H1 (cell line): Measurements from ENCODE around the gene ENPP7. TPM values are rescaled to one million over a fixed set of nuclear protein-coding genes. Genes with fewer than 3 reads are reported as not detected.

Experiments used
- CTCF ChIA-PET: fragments of 300-600 bp; sonication (Branson Sonifier 250); formaldehyde crosslinking; loops from one replicate; lab custom pipeline; 2021; ENCODE audit not compliant: partially characterized antibody; lab: Charles Lee
- POLR2A ChIA-PET: fragments of 300-600 bp; sonication (Branson Sonifier 250); formaldehyde crosslinking; loops from one replicate; lab custom pipeline; 2021; ENCODE audit warnings: inconsistent platforms; ENCODE audit not compliant: partially characterized antibody; lab: Charles Lee
- DNase-seq, 2 experiments: peaks; one replicate each; pipeline versions ENCODE4 v3.0.0 to v3.0.0-alpha.2; 2010 to 2022; ENCODE audit warnings: low spot score in 2 of 2, low read depth in 1 of 2, mixed read lengths in 1 of 2
- FAIRE-seq: peaks from 2 replicates; lab custom pipeline; 2011; peaks lifted over from hg19 to GRCh38; lab: Jason Lieb, UNC
- H2AFZ ChIP-seq: 2 replicates; pipeline ENCODE4 v1.8.1; 2012; ENCODE audit warnings: low read length, inconsistent platforms
- H2AK5ac ChIP-seq: 2 replicates; pipeline ENCODE4 v1.6.1; 2013; ENCODE audit warnings: low read depth, low read length
- H2BK120ac ChIP-seq: replicated peaks from 2 replicates; pipeline ENCODE3; 2013; ENCODE audit warnings: low read depth, low read length, inconsistent platforms
- H2BK12ac ChIP-seq: 2 replicates; pipeline ENCODE4 v1.6.1; 2013; ENCODE audit warnings: low read depth, low read length
- H2BK15ac ChIP-seq: 2 replicates; pipeline ENCODE4 v1.6.1; 2013; ENCODE audit warnings: low read length
- H2BK20ac ChIP-seq: 2 replicates; pipeline ENCODE4 v1.6.1; 2013; ENCODE audit warnings: low read length
- H2BK5ac ChIP-seq: 2 replicates; pipeline ENCODE4 v1.6.1; 2013; ENCODE audit warnings: low read depth, low read length
- H3K14ac ChIP-seq: 2 replicates; pipeline ENCODE4 v1.6.1; 2013; ENCODE audit warnings: inconsistent platforms; ENCODE audit not compliant: insufficient read length
- H3K18ac ChIP-seq: 2 replicates; pipeline ENCODE4 v1.6.1; 2013; ENCODE audit warnings: low read length; ENCODE audit errors: extremely low read depth
- H3K23ac ChIP-seq: 2 replicates; pipeline ENCODE4 v1.6.1; 2013; ENCODE audit warnings: inconsistent platforms; ENCODE audit not compliant: insufficient read length
- H3K23me2 ChIP-seq: 2 replicates; pipeline ENCODE4 v1.6.1; 2013; ENCODE audit warnings: low read depth, low read length
- H3K27ac ChIP-seq: 2 replicates; pipeline ENCODE4 v1.6.1; 2011; ENCODE audit warnings: low read depth, low read length, inconsistent platforms
- H3K27me3 ChIP-seq, 4 experiments: replicated peaks in 1 of 4; 1 replicate in 1 of 4; 2 replicates in 3 of 4; pipeline versions ENCODE4 v1.6.1 to v1.8.1; 2011 to 2013; ENCODE audit warnings: low read length in 3 of 4, mild to moderate bottlenecking in 3 of 4, inconsistent platforms in 2 of 4, mixed read lengths in 2 of 4, moderate library complexity in 1 of 4; ENCODE audit not compliant: control insufficient read depth in 3 of 4, insufficient read depth in 3 of 4; ENCODE audit errors: extremely low read depth in 1 of 4
- H3K36me3 ChIP-seq, 4 experiments: 2 replicates each; pipeline versions ENCODE4 v1.6.1 to v1.8.1; 2011 to 2013; ENCODE audit warnings: mild to moderate bottlenecking in 4 of 4, low read length in 3 of 4, moderate library complexity in 2 of 4, control low read depth in 1 of 4, inconsistent platforms in 1 of 4; ENCODE audit not compliant: insufficient read depth in 4 of 4, control insufficient read depth in 2 of 4
- H3K4ac ChIP-seq: replicated peaks from 2 replicates; pipeline ENCODE3; 2013; ENCODE audit warnings: low read length, low read depth, mixed read lengths, inconsistent platforms; ENCODE audit not compliant: insufficient read length
- H3K4me1 ChIP-seq, 4 experiments: replicated peaks in 1 of 4; 1 replicate in 1 of 4; 2 replicates in 3 of 4; pipeline versions ENCODE4 v1.6.1 to v1.8.1; 2011 to 2013; ENCODE audit warnings: low read length in 3 of 4, inconsistent platforms in 2 of 4, mixed read lengths in 1 of 4; ENCODE audit not compliant: insufficient read depth in 4 of 4, control insufficient read depth in 3 of 4
- H3K4me2 ChIP-seq, 2 experiments: 2 replicates each; pipeline versions ENCODE4 v1.6.1 to v1.8.1; 2011 to 2013; ENCODE audit warnings: low read depth in 2 of 2, low read length in 2 of 2, control low read depth in 1 of 2, inconsistent platforms in 1 of 2, mild to moderate bottlenecking in 1 of 2; ENCODE audit not compliant: insufficient read depth in 1 of 2
- H3K4me3 ChIP-seq, 4 experiments: fragments of 200-600, 300-600 bp in 1 of 4; sonication (generic), shearing (Covaris generic), sonication (Bioruptor Twin) in 1 of 4; 2 replicates each; pipeline versions ENCODE4 v1.5.1 to v1.8.1; 2011 to 2016; ENCODE audit warnings: low read length in 4 of 4, low read depth in 3 of 4, control low read depth in 2 of 4, inconsistent platforms in 2 of 4, mild to moderate bottlenecking in 2 of 4, mixed read lengths in 1 of 4, moderate library complexity in 1 of 4; ENCODE audit not compliant: insufficient read depth in 2 of 4; ENCODE audit errors: extremely low read depth in 1 of 4
- H3K56ac ChIP-seq: replicated peaks from 2 replicates; pipeline ENCODE3; 2013; ENCODE audit warnings: low read depth, mild to moderate bottlenecking, mixed read lengths, low read length, inconsistent platforms; ENCODE audit not compliant: insufficient read length
- H3K79me1 ChIP-seq: 2 replicates; pipeline ENCODE4 v1.6.1; 2013; ENCODE audit warnings: low read depth, low read length, control low read depth
- H3K79me2 ChIP-seq, 2 experiments: 2 replicates each; pipeline versions ENCODE4 v1.6.1 to v1.8.1; 2012 to 2013; ENCODE audit warnings: low read length in 2 of 2, mild to moderate bottlenecking in 2 of 2, inconsistent platforms in 1 of 2; ENCODE audit not compliant: insufficient read depth in 2 of 2, control insufficient read depth in 1 of 2
- H3K9ac ChIP-seq, 4 experiments: replicated peaks in 1 of 4; 1 replicate in 1 of 4; 2 replicates in 3 of 4; pipeline versions ENCODE4 v1.6.1 to v1.8.1; 2011 to 2013; ENCODE audit warnings: low read depth in 3 of 4, low read length in 3 of 4, control low read depth in 2 of 4, mild to moderate bottlenecking in 2 of 4, moderate library complexity in 2 of 4, inconsistent platforms in 1 of 4; ENCODE audit errors: extremely low read depth in 1 of 4
- H3K9me3 ChIP-seq, 2 experiments: 2 replicates each; pipeline versions ENCODE4 v1.6.1 to v1.8.1; 2012 to 2013; ENCODE audit warnings: mild to moderate bottlenecking in 2 of 2, moderate library complexity in 2 of 2, control low read depth in 1 of 2, inconsistent platforms in 1 of 2, low read depth in 1 of 2, low read length in 1 of 2, mixed read lengths in 1 of 2; ENCODE audit not compliant: insufficient read depth in 2 of 2
- H4K20me1 ChIP-seq, 2 experiments: replicated peaks in 1 of 2; 2 replicates each; pipeline versions ENCODE3 to v1.8.1; 2011 to 2013; ENCODE audit warnings: inconsistent platforms in 2 of 2, low read length in 2 of 2, mild to moderate bottlenecking in 1 of 2; ENCODE audit not compliant: insufficient read depth in 2 of 2, control insufficient read depth in 1 of 2
- H4K5ac ChIP-seq: 2 replicates; pipeline ENCODE4 v1.6.1; 2013; ENCODE audit warnings: low read length, low read depth, mixed read lengths, inconsistent platforms; ENCODE audit not compliant: insufficient read length
- H4K8ac ChIP-seq: 2 replicates; pipeline ENCODE4 v1.8.0; 2013; ENCODE audit warnings: mild to moderate bottlenecking, moderate library complexity, low read length, inconsistent platforms; ENCODE audit not compliant: insufficient read depth; ENCODE audit errors: extremely low read depth
- H4K91ac ChIP-seq: replicated peaks from 2 replicates; pipeline ENCODE3; 2013; ENCODE audit warnings: low read length, mixed read lengths, inconsistent platforms; ENCODE audit not compliant: insufficient read length
- ATF2 ChIP-seq: IDR thresholded peaks from 2 replicates; pipeline ENCODE4 v1.6.1; 2012; ENCODE audit warnings: low read length, inconsistent platforms
- BCL11A ChIP-seq, 2 experiments: IDR thresholded peaks; one replicate each; pipeline ENCODE4 v1.6.1; 2011; ENCODE audit warnings: low read depth in 2 of 2, low read length in 2 of 2, mild to moderate bottlenecking in 2 of 2
- CREB1 ChIP-seq: IDR thresholded peaks from 2 replicates; pipeline ENCODE4 v1.6.1; 2012; ENCODE audit warnings: inconsistent platforms
- SUZ12 ChIP-seq: fragments of 200-600 bp; sonication (generic); IDR thresholded peaks from 2 replicates; pipeline ENCODE4 v1.6.1; 2012; ENCODE audit warnings: mild to moderate bottlenecking, inconsistent platforms, low read length, moderate library complexity, mixed read lengths
- TAF7 ChIP-seq: optimal IDR thresholded peaks from 2 replicates; pipeline ENCODE3; 2011; ENCODE audit warnings: low read depth, mild to moderate bottlenecking, inconsistent platforms, low read length, moderate library complexity, borderline replicate concordance
- WGBS, 2 experiments: shearing (Covaris generic) in 1 of 2; methylation state at CpG; one replicate each; pipeline versions ENCODE4 v1.1.6 to v1.1.7; 2013 to 2015; ENCODE audit warnings: low lambda C conversion rate in 2 of 2, mixed read lengths in 2 of 2, inconsistent platforms in 1 of 2, low coverage in 1 of 2, missing lambda C conversion rate in 1 of 2; ENCODE audit not compliant: insufficient replicate concordance in 2 of 2, insufficient coverage in 1 of 2, insufficient read length in 1 of 2; ENCODE audit errors: extremely low coverage in 1 of 2, missing lambda C conversion rate in 1 of 2; 5-methylcytosine and 5-hydroxymethylcytosine counted together
- polyA plus RNA-seq, 7 experiments: library from polyadenylated mRNA; depleted of rRNA in 3 of 7; stranded (reverse) in 5 of 7; unstranded in 2 of 7; fragments of >200 nt in 5 of 7; fragments of 200-250 nt in 2 of 7; gene quantifications; 1 replicate in 5 of 7; 2 replicates in 1 of 7; 4 replicates in 1 of 7; pipeline versions ENCODE4 v1.2.1 to v1.2.3, GENCODE V29; 2011 to 2013; ENCODE audit warnings: missing spikeins in 2 of 7, mixed read lengths in 2 of 7
- total RNA-seq: library from RNA; stranded (reverse); fragmentation: NEBNext Ultra II Directional; extraction: Animal tissue kit (Norgen Biotek cat#: 25700); gene quantifications from 2 replicates; pipeline ENCODE4 v1.2.1, GENCODE V29; 2021
- TF ChIP-seq, protein P1 (sequence below), 3 experiments: IDR thresholded peaks; 1 replicate in 2 of 3; 2 replicates in 1 of 3; pipeline versions ENCODE4 v1.5.1 to v1.6.1; 2011; ENCODE audit warnings: low read length in 3 of 3, mild to moderate bottlenecking in 3 of 3, inconsistent platforms in 2 of 3, low read depth in 1 of 3, moderate library complexity in 1 of 3; ENCODE audit not compliant: insufficient read depth in 1 of 3; ENCODE audit errors: control extremely low read depth in 1 of 3

Gene ENPP7
- total and polyA plus RNA-seq, 2 of the 8 experiments (the other 6 are each of a cell fraction or from before 2014, with no cell fraction given): not detected

GRCh38 chr17:79789943-79790804 lies 59.4 kb downstream of the ENPP7 start:
- Histone ChIP-seq H4K8ac (peak overlapping the region; percentile 84), H3K23me2 (peaks cover 3% of the 10 kb centered on the region; the same call in 1 of the 2 replicates), H3K23ac (no peak overlapping the region), H3K36me3 (peaks cover under 1 to 9% (median 5%) of the 10 kb centered on the region in 4 experiments; a peak in 4 of 8 replicates), H3K27me3 (peaks cover 45 to 71% (median 65%) of the 10 kb centered on the region in 4 experiments), H2BK5ac (peak overlapping the region; percentile 7; the same call in 1 of the 2 replicates), H2BK20ac (no peak overlapping the region), H3K9me3 (no peaks in the 10 kb centered on the region), H3K4me1 (peaks cover 7 to 48% (median 34%) of the 10 kb centered on the region in 4 experiments), H2BK15ac (no peak overlapping the region; the same call in 1 of the 2 replicates), H2BK120ac (no peak overlapping the region), H4K20me1 (peaks cover 34 to 39% of the 10 kb centered on the region in 2 experiments), H3K4me2 (peak overlapping the region; percentile 12 to 74), H2BK12ac (no peak overlapping the region), H3K4me3 (peak overlapping the region; percentile 18 to 62 (median 29); a peak in 7 of 8 replicates), H3K27ac (no peak overlapping the region), H2AK5ac (no peak overlapping the region), H4K5ac (no peak overlapping the region), H3K9ac (no peak overlapping the region), H4K91ac (no peak overlapping the region), H3K4ac (no peak overlapping the region), H3K14ac (no peak overlapping the region), H3K56ac (no peak overlapping the region), H3K79me2 (no peaks in the 10 kb centered on the region), H2AFZ (no peak overlapping the region), H3K18ac (no peak overlapping the region; the same call in 1 of the 2 replicates), H3K79me1 (peaks cover 1% of the 10 kb centered on the region; the same call in 1 of the 2 replicates)
- ChIA-PET POLR2A (interaction anchor here (0.6 to 3.2 kb wide), 19 partner anchors 9 to 50 kb away, joined by 3 to 20 read pairs (median 5); partner anchors contain the start of genes CBX2 and CBX4), CTCF (interaction anchor here (0.5 to 4.3 kb wide), 36 partner anchors 10 to 231 kb away, joined by 3 to 88 read pairs (median 4); partner anchors contain the start of gene CBX2)
- no peak for DNase-seq
- WGBS, 2 experiments: 20% methylated on average over 48 of the region's 74 CpGs; no CpG with 5 or more reads in 1 of the 2 experiments
- no peak for FAIRE-seq
- TF ChIP-seq BCL11A (IDR thresholded peaks at IDR 0.05; ENCODE audit: low read depth in 2 of 2, low read length in 2 of 2) (no peak), CREB1 (0 out of 2 replicates have a peak, but pooled peaks have one; percentile 7), ATF2 (no peak), TAF7 (peak; percentile 32), SUZ12 (peak; percentile 82)
- TF ChIP-seq, protein P1, sequence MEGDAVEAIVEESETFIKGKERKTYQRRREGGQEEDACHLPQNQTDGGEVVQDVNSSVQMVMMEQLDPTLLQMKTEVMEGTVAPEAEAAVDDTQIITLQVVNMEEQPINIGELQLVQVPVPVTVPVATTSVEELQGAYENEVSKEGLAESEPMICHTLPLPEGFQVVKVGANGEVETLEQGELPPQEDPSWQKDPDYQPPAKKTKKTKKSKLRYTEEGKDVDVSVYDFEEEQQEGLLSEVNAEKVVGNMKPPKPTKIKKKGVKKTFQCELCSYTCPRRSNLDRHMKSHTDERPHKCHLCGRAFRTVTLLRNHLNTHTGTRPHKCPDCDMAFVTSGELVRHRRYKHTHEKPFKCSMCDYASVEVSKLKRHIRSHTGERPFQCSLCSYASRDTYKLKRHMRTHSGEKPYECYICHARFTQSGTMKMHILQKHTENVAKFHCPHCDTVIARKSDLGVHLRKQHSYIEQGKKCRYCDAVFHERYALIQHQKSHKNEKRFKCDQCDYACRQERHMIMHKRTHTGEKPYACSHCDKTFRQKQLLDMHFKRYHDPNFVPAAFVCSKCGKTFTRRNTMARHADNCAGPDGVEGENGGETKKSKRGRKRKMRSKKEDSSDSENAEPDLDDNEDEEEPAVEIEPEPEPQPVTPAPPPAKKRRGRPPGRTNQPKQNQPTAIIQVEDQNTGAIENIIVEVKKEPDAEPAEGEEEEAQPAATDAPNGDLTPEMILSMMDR (IDR thresholded peaks at IDR 0.05; ENCODE audit: control extremely low read depth in 1 of 3, insufficient read depth in 1 of 3, low read depth in 1 of 3, low read length in 3 of 3): peak; percentile 66 to 75 (median 73)
